HepG2 (cell line): ENCODE results near the gene PNPLA1. TPM values are rescaled to one million over a fixed set of nuclear protein-coding genes. Genes with fewer than 3 reads are reported as not detected.

Source experiments
- GFI1 ChIP-seq: sonication (generic); formaldehyde crosslinking; IDR thresholded peaks from 2 replicates; pipeline ENCODE4 v1.5.0; 2020; ENCODE audit warnings: missing genetic modification reagents, mild to moderate bottlenecking, borderline replicate concordance
- HMGXB4 ChIP-seq, 2 experiments: sonication (generic) in 1 of 2; formaldehyde crosslinking in 1 of 2; IDR thresholded peaks; 2 replicates each; pipeline versions ENCODE4 v1.4.0 to v1.6.1; 2018 to 2020; ENCODE audit warnings: missing genetic modification reagents in 2 of 2, borderline replicate concordance in 1 of 2, low read depth in 1 of 2, mild to moderate bottlenecking in 1 of 2, missing biosample characterization in 1 of 2
- HOXA9 ChIP-seq: sonication (generic); formaldehyde crosslinking; IDR thresholded peaks from 2 replicates; pipeline ENCODE4 v1.8.1; 2022; ENCODE audit warnings: missing genetic modification reagents, mild to moderate bottlenecking, moderate library complexity, borderline replicate concordance
- MAFK ChIP-seq, 2 experiments: IDR thresholded peaks in 1 of 2; conservative IDR thresholded peaks in 1 of 2; 2 replicates each; pipeline ENCODE4 v1.6.1; 2011; ENCODE audit warnings: improper control_type of control experiment in 2 of 2, low read length in 2 of 2
- NR2F6 ChIP-seq, 2 experiments: IDR thresholded peaks; 2 replicates each; pipeline ENCODE4 v1.6.1; 2016; ENCODE audit warnings: antibody characterized with exemption in 1 of 2, mild to moderate bottlenecking in 1 of 2
- ONECUT2 ChIP-seq: sonication (generic); formaldehyde crosslinking; IDR thresholded peaks from 2 replicates; pipeline ENCODE4 v1.4.0; 2020; ENCODE audit warnings: missing genetic modification reagents
- ZBTB4 ChIP-seq: sonication (generic); formaldehyde crosslinking; IDR thresholded peaks from 2 replicates; pipeline ENCODE4 v1.4.0; 2020; ENCODE audit warnings: missing genetic modification reagents, mild to moderate bottlenecking, borderline replicate concordance
- ZBTB43 ChIP-seq: sonication (generic); formaldehyde crosslinking; conservative IDR thresholded peaks from 2 replicates; pipeline ENCODE4 v1.4.0; 2020; ENCODE audit warnings: missing genetic modification reagents
- ZNF460 ChIP-seq: sonication (generic); formaldehyde crosslinking; IDR thresholded peaks from 2 replicates; pipeline ENCODE4 v1.5.1; 2020; ENCODE audit warnings: missing genetic modification reagents, mild to moderate bottlenecking, borderline replicate concordance
- ZNF510 ChIP-seq: sonication (generic); formaldehyde crosslinking; IDR thresholded peaks from 2 replicates; pipeline ENCODE4 v1.4.0; 2020; ENCODE audit warnings: low read depth, mild to moderate bottlenecking, missing genetic modification reagents
- ZNF570 ChIP-seq: sonication (generic); formaldehyde crosslinking; IDR thresholded peaks from 2 replicates; pipeline ENCODE4 v1.4.0; 2020; ENCODE audit warnings: mild to moderate bottlenecking, missing genetic modification reagents, borderline replicate concordance
- ZNF576 ChIP-seq: sonication (generic); formaldehyde crosslinking; IDR thresholded peaks from 2 replicates; pipeline ENCODE4 v1.4.0; 2020; ENCODE audit warnings: mild to moderate bottlenecking, missing genetic modification reagents
- ZXDC ChIP-seq: sonication (generic); formaldehyde crosslinking; IDR thresholded peaks from 2 replicates; pipeline ENCODE4 v1.5.0; 2020; ENCODE audit warnings: mild to moderate bottlenecking, missing genetic modification reagents
- polyA plus RNA-seq, 8 experiments: library from polyadenylated mRNA; depleted of rRNA in 3 of 8; stranded (reverse) in 7 of 8; unstranded in 1 of 8; fragments of >200 nt; fragmentation: Illumina TruSeq in 4 of 8; extraction: Trizol in 4 of 8; gene quantifications; 2 replicates each; pipeline versions ENCODE4 v1.2.1 to v1.2.3, GENCODE V29; 2011 to 2016; ENCODE audit warnings: low read depth in 4 of 8, missing spikeins in 1 of 8, mixed read lengths in 1 of 8; ENCODE audit not compliant: insufficient read depth in 1 of 8
- total RNA-seq, 5 experiments: library from RNA; depleted of rRNA; stranded (reverse); fragments of >200 nt; fragmentation: Illumina TruSeq; extraction: Trizol; gene quantifications; 2 replicates each; pipeline ENCODE4 v1.2.3, GENCODE V29; 2016; ENCODE audit warnings: low read depth in 1 of 5

PNPLA1 gene
- total and polyA plus RNA-seq, 2 of the 13 experiments (the other 11 are each of a cell fraction or from before 2014, with no cell fraction given) = not detected

GRCh38 chr6:36244641-36245280, 25.1 kb upstream of the PNPLA1 start (continued):
- TF ChIP-seq ZBTB43 (CRISPR knock-in tag) (no peak), NR2F6 (IDR thresholded peaks at IDR 0.05) (peak; percentile 53), NR2F6 (CRISPR knock-in tag; IDR thresholded peaks at IDR 0.05) (no peak; the same call in 1 of the 2 replicates), ZNF510 (no peak), HMGXB4 (CRISPR knock-in tag; IDR thresholded peaks at IDR 0.05; ENCODE audit: borderline replicate concordance in 1 of 2, low read depth in 1 of 2) (0 out of 4 replicates have a peak, but pooled peaks of 1 of the 2 experiments have one; percentile 12), ZXDC (CRISPR knock-in tag) (no peak), ZNF460 (CRISPR knock-in tag) (no peak), ZBTB4 (no peak), HOXA9 (CRISPR knock-in tag) (peak; percentile 100), GFI1 (0 out of 2 replicates have a peak, but pooled peaks have one; percentile 25), MAFK (conservative IDR thresholded peaks at IDR 0.05 in 1 of 2, IDR thresholded peaks at IDR 0.05 in 1 of 2; ENCODE audit: low read length in 2 of 2) (peak; percentile 62 to 87), ZNF576 (no peak), ONECUT2 (CRISPR knock-in tag) (peak; percentile 81), ZNF570 (no peak)
